K562 (cell line): ENCODE measurements around the gene CCM2. TPM values are rescaled to one million over a fixed set of nuclear protein-coding genes. Genes with fewer than 3 reads are reported as not detected.
A peak's percentile ranks its signal among the peaks of the same experiment; 100 is the strongest.

ENCODE experiments used
- CCAR2 ChIP-seq: fragments of 200-400 bp; formaldehyde crosslinking; IDR thresholded peaks from 2 replicates; pipeline ENCODE4 v1.6.1; 2017; ENCODE audit warnings: mild to moderate bottlenecking, low read depth, low read length
- KDM5B ChIP-seq: fragments of 200-600 bp; sonication (generic); IDR thresholded peaks from 2 replicates; pipeline ENCODE4 v1.6.1; 2012; ENCODE audit warnings: low read depth, mild to moderate bottlenecking, moderate library complexity, low read length, control low read depth, inconsistent platforms; ENCODE audit not compliant: insufficient replicate concordance
- RBM15 ChIP-seq: fragments of 200-400 bp; formaldehyde crosslinking; IDR thresholded peaks from 2 replicates; pipeline ENCODE4 v1.6.1; 2018; ENCODE audit warnings: mild to moderate bottlenecking, low read length, moderate library complexity; ENCODE audit not compliant: insufficient read depth
- SAP30 ChIP-seq: fragments of 200-600 bp; sonication (generic); IDR thresholded peaks from 2 replicates; pipeline ENCODE4 v1.6.1; 2012; ENCODE audit warnings: borderline replicate concordance, low read depth, mild to moderate bottlenecking, moderate library complexity, low read length, control low read depth, inconsistent platforms; ENCODE audit not compliant: insufficient read depth, poor library complexity, severe bottlenecking
- SPI1 ChIP-seq: IDR thresholded peaks from 2 replicates; pipeline ENCODE4 v1.6.1; 2011; ENCODE audit warnings: low read depth, low read length, control low read depth, borderline replicate concordance
- ZBTB17 ChIP-seq: fragments of 450-650 bp; formaldehyde crosslinking; IDR thresholded peaks from 2 replicates; pipeline ENCODE4 v1.4.0; 2020; ENCODE audit warnings: mild to moderate bottlenecking
- ZNF41 ChIP-seq: fragments of 250-450 bp; sonication (Bioruptor Pico); conservative IDR thresholded peaks from 2 replicates; pipeline ENCODE4 v1.4.0; 2020; ENCODE audit warnings: mild to moderate bottlenecking
- polyA plus RNA-seq, 8 experiments: library from polyadenylated mRNA; depleted of rRNA in 4 of 8; stranded (reverse) in 5 of 8; unstranded in 3 of 8; fragments of >200 nt; fragmentation: Nextera tagmentation in 2 of 8; fragmentation: Illumina TruSeq in 1 of 8; extraction: Ambion mirVana in 2 of 8; extraction: Trizol in 1 of 8; gene quantifications; 2 replicates each; pipeline versions ENCODE4 v1.2.1 to v1.2.3, GENCODE V29; 2011 to 2014; ENCODE audit warnings: inconsistent platforms in 1 of 8, missing spikeins in 1 of 8
- total RNA-seq, 7 experiments: library from RNA; depleted of rRNA in 6 of 7; stranded (reverse); fragments of >200 nt in 6 of 7; fragmentation: Illumina TruSeq in 2 of 7; extraction: Trizol in 2 of 7; gene quantifications; 2 replicates each; pipeline versions ENCODE4 v1.2.1 to v1.2.3, GENCODE V29; 2011 to 2021; ENCODE audit warnings: low replicate concordance in 1 of 7
- TF ChIP-seq, protein P1 (sequence below): fragments of 450-650 bp; IDR thresholded peaks from 2 replicates; pipeline ENCODE4 v1.6.1; 2014; ENCODE audit warnings: low read depth, mild to moderate bottlenecking, moderate library complexity, borderline replicate concordance

The CCM2 gene
- total and polyA plus RNA-seq, 9 of the 15 experiments (the other 6 are each of a cell fraction or from before 2014, with no cell fraction given), result 0.41 to 38.6 (median 25.9) TPM

DNA sequence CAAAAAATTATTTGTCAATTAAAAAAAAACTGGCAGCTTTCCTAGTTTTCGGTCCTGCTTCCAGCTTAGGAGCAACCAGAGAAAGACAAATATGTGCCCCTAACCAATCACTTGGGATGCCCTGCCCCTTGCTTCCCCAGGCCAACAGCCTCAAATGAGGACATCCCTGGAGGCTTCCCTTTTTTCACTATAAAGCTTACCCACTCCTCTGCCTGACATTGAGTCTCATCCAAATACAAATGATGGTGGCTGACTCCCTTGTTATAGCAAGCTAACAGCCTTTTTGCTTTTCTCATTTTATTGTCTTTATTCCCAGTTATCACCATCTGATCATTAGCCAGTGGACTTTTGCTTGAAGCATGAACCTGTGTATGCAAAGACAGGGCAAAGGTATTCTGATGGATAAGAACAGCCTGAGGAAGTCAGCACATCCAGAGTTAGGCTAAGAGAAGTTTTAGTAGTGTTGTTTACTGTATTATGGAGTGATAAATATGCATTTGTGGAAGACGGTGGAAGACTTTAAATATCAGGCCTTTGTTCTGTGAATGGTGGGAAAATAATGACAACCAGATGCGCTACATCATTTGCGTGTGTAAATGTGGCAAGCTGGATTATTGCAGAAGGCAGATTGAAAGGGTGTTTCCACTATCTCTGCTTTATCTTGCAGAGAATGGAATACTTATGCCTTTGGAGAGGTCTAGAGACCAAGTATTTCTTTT is 1.7 kb upstream of the CCM2 start (continued):
- TF ChIP-seq ZNF41 (CRISPR knock-in tag), result peak; percentile 97
- peak; percentile 67 for TF ChIP-seq SPI1
- TF ChIP-seq, protein P1, sequence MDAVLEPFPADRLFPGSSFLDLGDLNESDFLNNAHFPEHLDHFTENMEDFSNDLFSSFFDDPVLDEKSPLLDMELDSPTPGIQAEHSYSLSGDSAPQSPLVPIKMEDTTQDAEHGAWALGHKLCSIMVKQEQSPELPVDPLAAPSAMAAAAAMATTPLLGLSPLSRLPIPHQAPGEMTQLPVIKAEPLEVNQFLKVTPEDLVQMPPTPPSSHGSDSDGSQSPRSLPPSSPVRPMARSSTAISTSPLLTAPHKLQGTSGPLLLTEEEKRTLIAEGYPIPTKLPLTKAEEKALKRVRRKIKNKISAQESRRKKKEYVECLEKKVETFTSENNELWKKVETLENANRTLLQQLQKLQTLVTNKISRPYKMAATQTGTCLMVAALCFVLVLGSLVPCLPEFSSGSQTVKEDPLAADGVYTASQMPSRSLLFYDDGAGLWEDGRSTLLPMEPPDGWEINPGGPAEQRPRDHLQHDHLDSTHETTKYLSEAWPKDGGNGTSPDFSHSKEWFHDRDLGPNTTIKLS, result no peak
- no peak for TF ChIP-seq ZBTB17 (CRISPR knock-in tag)
- TF ChIP-seq KDM5B, result peak; percentile 13
- TF ChIP-seq SAP30, result no peak
- no peak for TF ChIP-seq RBM15
- no peak for TF ChIP-seq CCAR2
- TF ChIP-seq, all 486 proteins: peak for 17
